ENCODE measurements around the gene RAD51B.

GRCh38 chr14:68198713-68199495, 379.3 kb downstream of the RAD51B start:
- TF ChIP-seq SRF (IDR thresholded peaks at IDR 0.05; ENCODE audit: low read depth) (no peak), EZH2 (IDR thresholded peaks at IDR 0.05) (no peak)

Data from HCT116 (cell line).